B cell (primary cell): Measurements from ENCODE around the gene FAM107B. TPM values are rescaled to one million over a fixed set of nuclear protein-coding genes. Genes with fewer than 3 reads are reported as not detected.

Source experiments
- ATAC-seq: fragments of 200-7000 bp; cut with Tn5 transposase; one replicate; pipeline ENCODE4 v1.10.0; 2021; ENCODE audit warnings: low read depth, mild to moderate bottlenecking, moderate number of reproducible peaks, moderate library complexity
- CTCF ChIA-PET: fragments of 350-600 bp; sonication (Branson Sonifier 250); formaldehyde crosslinking; loops from one replicate; lab custom pipeline; 2021; ENCODE audit warnings: antibody characterized with exemption, inconsistent platforms; lab: Charles Lee
- POLR2A ChIA-PET: fragments of 350-600 bp; sonication (Branson Sonifier 250); formaldehyde crosslinking; loops from one replicate; lab custom pipeline; 2021; ENCODE audit warnings: antibody characterized with exemption; lab: Charles Lee
- DNase-seq: peaks from one replicate; pipeline ENCODE4 v3.0.0; 2013
- H2AFZ ChIP-seq: 2 replicates; pipeline ENCODE4 v1.6.1; 2012; ENCODE audit warnings: mild to moderate bottlenecking, low read depth, low read length; ENCODE audit not compliant: insufficient read depth, poor library complexity, severe bottlenecking
- H3K27ac ChIP-seq, 2 donors: 1 replicate in 1 of 2; 2 replicates in 1 of 2; pipeline ENCODE4 v1.5.1; 2012 to 2013; ENCODE audit warnings: low read length in 2 of 2, mild to moderate bottlenecking in 2 of 2, moderate library complexity in 1 of 2
- H3K27me3 ChIP-seq, 4 experiments: fragments of 200-600 bp in 1 of 4; sonication (generic) in 1 of 4; replicated peaks in 1 of 4; 1 replicate in 2 of 4; 2 replicates in 2 of 4; pipeline versions ENCODE4 v1.6.1 to v1.7.0; 2013 to 2016; ENCODE audit warnings: low read length in 3 of 4, mild to moderate bottlenecking in 2 of 4, mixed read lengths in 1 of 4, moderate library complexity in 1 of 4; ENCODE audit not compliant: insufficient read depth in 4 of 4, control insufficient read depth in 3 of 4; ENCODE audit errors: control extremely low read depth in 1 of 4
- H3K36me3 ChIP-seq, 2 experiments: replicated peaks in 1 of 2; 1 replicate in 1 of 2; 2 replicates in 1 of 2; pipeline versions ENCODE4 v1.6.1 to v1.7.1; 2013; ENCODE audit warnings: low read length in 1 of 2; ENCODE audit not compliant: insufficient read depth in 2 of 2, control insufficient read depth in 1 of 2; ENCODE audit errors: control extremely low read depth in 1 of 2, extremely low read depth in 1 of 2
- H3K4me1 ChIP-seq, 2 donors: fragments of 200-600 bp in 1 of 2; sonication (generic) in 1 of 2; 1 replicate in 1 of 2; 2 replicates in 1 of 2; pipeline versions ENCODE4 v1.5.1 to v1.6.1; 2013 to 2017; ENCODE audit warnings: low read length in 2 of 2; ENCODE audit not compliant: control insufficient read depth in 2 of 2, insufficient read depth in 2 of 2
- H3K4me2 ChIP-seq: replicated peaks from 2 replicates; pipeline ENCODE3; 2012; ENCODE audit warnings: mild to moderate bottlenecking, low read depth, low read length; ENCODE audit not compliant: poor library complexity, severe bottlenecking
- H3K4me3 ChIP-seq, 5 experiments: fragments of 200-600 bp in 1 of 5; sonication (generic) in 1 of 5; 1 replicate in 3 of 5; 2 replicates in 2 of 5; pipeline versions ENCODE4 v1.5.1 to v1.7.0; 2011 to 2016; ENCODE audit warnings: low read length in 4 of 5, mild to moderate bottlenecking in 4 of 5, low read depth in 2 of 5, control low read depth in 1 of 5, moderate library complexity in 1 of 5; ENCODE audit not compliant: insufficient read depth in 1 of 5; ENCODE audit errors: control extremely low read depth in 1 of 5, extremely low read depth in 1 of 5
- H3K79me2 ChIP-seq: fragments of 200-600 bp; sonication (generic); one replicate; pipeline ENCODE4 v1.6.0; 2016; ENCODE audit warnings: low read length; ENCODE audit not compliant: control insufficient read depth, insufficient read depth
- H3K9ac ChIP-seq: fragments of 200-600 bp; sonication (generic); 2 replicates; pipeline ENCODE4 v1.6.1; 2017; ENCODE audit warnings: mild to moderate bottlenecking, low read length, moderate library complexity
- H3K9me3 ChIP-seq, 3 donors: one replicate each; pipeline versions ENCODE4 v1.6.1 to v1.7.1; 2013; ENCODE audit warnings: low read length in 2 of 3; ENCODE audit not compliant: control insufficient read depth in 2 of 3, insufficient read depth in 1 of 3; ENCODE audit errors: control extremely low read depth in 1 of 3
- H4K20me1 ChIP-seq: 2 replicates; pipeline ENCODE4 v1.6.0; 2012; ENCODE audit warnings: mild to moderate bottlenecking, low read length; ENCODE audit not compliant: insufficient read depth, control insufficient read depth, poor library complexity, severe bottlenecking
- H3K27ac Mint-ChIP-seq: one replicate; pipeline ENCODE4 v1.8.0; 2021; ENCODE audit warnings: mixed read lengths
- H3K27me3 Mint-ChIP-seq: one replicate; pipeline ENCODE4 v1.8.0; 2021; ENCODE audit warnings: mixed read lengths
- H3K4me1 Mint-ChIP-seq: one replicate; pipeline ENCODE4 v1.8.0; 2021; ENCODE audit warnings: mixed read lengths
- H3K4me3 Mint-ChIP-seq: one replicate; pipeline ENCODE4 v1.8.0; 2021; ENCODE audit warnings: mixed read lengths
- H3K9me3 Mint-ChIP-seq: one replicate; pipeline ENCODE4 v1.8.0; 2022; ENCODE audit warnings: mixed read lengths; ENCODE audit not compliant: insufficient read depth
- CTCF ChIP-seq: fragments of 200-600 bp; IDR thresholded peaks from one replicate; pipeline ENCODE4 v1.8.0; 2022; ENCODE audit warnings: antibody characterized with exemption, mild to moderate bottlenecking
- EZH2 ChIP-seq: IDR thresholded peaks from 2 replicates; pipeline ENCODE4 v1.6.1; 2012; ENCODE audit warnings: borderline replicate concordance, low read depth, mild to moderate bottlenecking, moderate library complexity, low read length; ENCODE audit not compliant: insufficient read depth, poor library complexity, severe bottlenecking
- WGBS: methylation state at CpG from one replicate; pipeline ENCODE4 v1.1.5; 2013; ENCODE audit warnings: missing lambda C conversion rate; ENCODE audit not compliant: insufficient coverage; 5-methylcytosine and 5-hydroxymethylcytosine counted together
- intact Hi-C: fragments of 100-400 bp; cut with micrococcal nuclease; formaldehyde crosslinking; loops from one replicate; pipeline ENCODE4 v1.10.0; 2022
- polyA plus RNA-seq: library from polyadenylated mRNA; depleted of rRNA; stranded (reverse); fragments of >200 nt; gene quantifications from 2 replicates; pipeline ENCODE4 v1.2.3, GENCODE V29; 2012
- total RNA-seq, 2 donors: library from RNA; stranded (reverse); fragments of 120-200 nt in 1 of 2; gene quantifications; 1 replicate in 1 of 2; 2 replicates in 1 of 2; pipeline versions ENCODE4 v1.2.3 to v1.2.4, GENCODE V29; 2013 to 2022

Gene FAM107B
- total and polyA plus RNA-seq, 2 donors (not counting 1 experiment from before 2014, with no cell fraction given): 31.9 to 318 TPM

DNA sequence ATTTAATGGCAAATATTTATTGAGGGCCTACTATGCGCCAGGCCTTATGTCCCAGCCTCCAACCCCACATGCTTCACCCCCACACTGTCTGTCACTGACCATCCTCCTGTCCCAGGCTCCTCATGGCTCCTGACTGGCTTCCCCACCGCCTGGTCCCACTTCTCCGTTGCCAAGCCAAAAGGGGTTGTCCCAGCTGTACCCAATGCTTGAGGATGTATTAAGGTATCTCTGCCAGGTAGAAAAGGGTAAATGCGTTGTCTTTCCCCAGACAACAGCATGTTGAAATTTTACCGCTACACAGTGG, 275.1 kb downstream of the FAM107B start:
- H4K20me1 ChIP-seq: no peaks in the 10 kb centered on the region
- POLR2A ChIA-PET: no interaction called here
- no peaks in the 10 kb centered on the region for H3K9me3 ChIP-seq
- no peaks in the 10 kb centered on the region for H3K36me3 ChIP-seq
- CTCF ChIA-PET: interaction anchor here (0.5 to 4.1 kb wide), 14 partner anchors 9 to 472 kb away, joined by 3 to 29 read pairs (median 5); partner anchors contain the start of genes CDNF, HSPA14, MSANTD7 and SUV39H2
- Mint-ChIP-seq H3K4me1 (peaks cover 27% of the 10 kb centered on the region), H3K27ac (peak overlapping the region; percentile 26), H3K27me3 (no peaks in the 10 kb centered on the region), H3K4me3 (no peak overlapping the region), H3K9me3 (no peaks in the 10 kb centered on the region)
- H3K4me1 ChIP-seq: peaks cover 13 to 16% of the 10 kb centered on the region in 2 donors
- ATAC-seq (no peak), DNase-seq (no peak)
- no peak overlapping the region for H3K9ac ChIP-seq
- no peaks in the 10 kb centered on the region for H3K27me3 ChIP-seq
- 89% methylated on average over 3 of the region's 5 CpGs for WGBS
- H3K79me2 ChIP-seq: no peaks in the 10 kb centered on the region
- no peak overlapping the region for H3K4me3 ChIP-seq
- intact Hi-C loops: loop anchor here (1.0 to 2.0 kb wide), 5 partner anchors 103 to 473 kb away; partner anchors contain the start of genes CDNF, HSPA14 and MSANTD7
- no peak overlapping the region for H3K27ac ChIP-seq
- peak overlapping the region; percentile 37 for H2AFZ ChIP-seq
- no peak for TF ChIP-seq CTCF
- H3K4me2 ChIP-seq: no peak overlapping the region

DNA sequence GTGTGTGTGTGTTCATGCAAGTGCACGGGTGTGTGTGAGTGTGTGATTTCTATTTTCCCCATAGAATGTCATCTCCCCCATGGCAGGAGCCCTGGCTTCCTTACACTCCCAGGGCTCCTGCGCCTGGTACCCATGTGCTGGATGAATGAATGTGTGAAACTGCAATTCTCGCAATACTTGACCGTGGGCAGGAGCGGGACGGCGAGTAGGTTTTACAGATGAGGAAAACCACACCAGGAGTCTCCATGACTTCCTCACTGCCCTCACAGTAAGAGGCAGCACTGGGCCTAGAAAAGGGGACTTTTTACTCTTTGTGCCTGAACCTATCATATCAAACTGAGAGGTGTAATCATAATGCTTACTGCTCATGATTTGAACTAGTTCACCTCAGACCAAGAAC, 276.4 kb downstream of the FAM107B start:
- intact Hi-C loops: loop anchor here (2.0 kb wide), 2 partner anchors 104 to 474 kb away; no protein-coding TSS in a partner anchor

More for the DNA sequence above, 276.4 kb downstream of the FAM107B start:
- ChIA-PET POLR2A (interaction anchor here (0.7 kb wide), 1 partner anchor 339 kb away, joined by 10 read pairs; no protein-coding TSS in a partner anchor), CTCF (interaction anchor here (0.6 to 4.1 kb wide), 16 partner anchors 10 to 611 kb away, joined by 3 to 29 read pairs (median 6); partner anchors contain the start of genes CDNF, DCLRE1C, HSPA14 and MSANTD7)
- Histone ChIP-seq H3K4me2 (no peak overlapping the region), H3K36me3 (no peaks in the 10 kb centered on the region), H2AFZ (no peak overlapping the region), H3K27me3 (no peaks in the 10 kb centered on the region), H3K27ac (no peak overlapping the region), H3K9ac (no peak overlapping the region), H3K79me2 (no peaks in the 10 kb centered on the region), H3K9me3 (no peaks in the 10 kb centered on the region), H4K20me1 (no peaks in the 10 kb centered on the region), H3K4me1 (peaks cover 13 to 16% of the 10 kb centered on the region in 2 donors), H3K4me3 (no peak overlapping the region)
- Mint-ChIP-seq H3K4me1 (peaks cover 23% of the 10 kb centered on the region), H3K27me3 (no peaks in the 10 kb centered on the region), H3K27ac (no peak overlapping the region), H3K4me3 (no peak overlapping the region), H3K9me3 (no peaks in the 10 kb centered on the region)
- DNase-seq (no peak), ATAC-seq (no peak)
- TF ChIP-seq CTCF: no peak
- TF ChIP-seq EZH2: no peak
- WGBS: 80% methylated on average over 5 of the region's 7 CpGs
